Measurements from ENCODE around the gene NUMB.

DNA sequence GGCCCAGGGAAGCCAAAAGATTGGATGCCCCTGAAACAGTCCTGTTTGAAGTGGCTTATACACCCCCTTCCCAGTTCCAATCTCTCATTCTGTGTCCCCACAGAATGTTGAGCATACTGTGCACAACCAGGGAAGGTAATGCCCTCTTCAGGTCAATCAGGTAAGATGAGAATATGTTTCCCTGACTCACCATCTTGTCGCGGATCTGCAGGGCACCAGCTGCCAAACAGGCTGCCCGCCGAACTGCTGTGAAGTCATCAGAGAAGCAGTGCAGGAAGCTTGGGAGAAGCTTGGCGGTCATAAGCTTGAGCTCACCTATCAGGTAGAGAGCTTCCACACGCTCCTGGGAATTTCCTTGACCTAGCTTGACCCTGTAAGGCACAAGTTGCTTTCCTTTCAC, 42.0 kb upstream of the NUMB start:
- TF ChIP-seq, protein P1, sequence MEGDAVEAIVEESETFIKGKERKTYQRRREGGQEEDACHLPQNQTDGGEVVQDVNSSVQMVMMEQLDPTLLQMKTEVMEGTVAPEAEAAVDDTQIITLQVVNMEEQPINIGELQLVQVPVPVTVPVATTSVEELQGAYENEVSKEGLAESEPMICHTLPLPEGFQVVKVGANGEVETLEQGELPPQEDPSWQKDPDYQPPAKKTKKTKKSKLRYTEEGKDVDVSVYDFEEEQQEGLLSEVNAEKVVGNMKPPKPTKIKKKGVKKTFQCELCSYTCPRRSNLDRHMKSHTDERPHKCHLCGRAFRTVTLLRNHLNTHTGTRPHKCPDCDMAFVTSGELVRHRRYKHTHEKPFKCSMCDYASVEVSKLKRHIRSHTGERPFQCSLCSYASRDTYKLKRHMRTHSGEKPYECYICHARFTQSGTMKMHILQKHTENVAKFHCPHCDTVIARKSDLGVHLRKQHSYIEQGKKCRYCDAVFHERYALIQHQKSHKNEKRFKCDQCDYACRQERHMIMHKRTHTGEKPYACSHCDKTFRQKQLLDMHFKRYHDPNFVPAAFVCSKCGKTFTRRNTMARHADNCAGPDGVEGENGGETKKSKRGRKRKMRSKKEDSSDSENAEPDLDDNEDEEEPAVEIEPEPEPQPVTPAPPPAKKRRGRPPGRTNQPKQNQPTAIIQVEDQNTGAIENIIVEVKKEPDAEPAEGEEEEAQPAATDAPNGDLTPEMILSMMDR (IDR thresholded peaks at IDR 0.05): no peak
- TF ChIP-seq POLR2A (IDR thresholded peaks at IDR 0.05): no peak
